Stomach (tissue), 4 donors: Measurements from ENCODE around the gene PANK4.

Experiments
- POLR2A ChIP-seq, 4 donors: fragments of 450-650 bp; IDR thresholded peaks; one replicate each; pipeline ENCODE4 v1.6.1; 2016; ENCODE audit warnings: antibody characterized with exemption in 4 of 4, control low read depth in 2 of 4, mild to moderate bottlenecking in 1 of 4, moderate library complexity in 1 of 4
- TF ChIP-seq, protein P1 (sequence below), 7 experiments: fragments of 450-650 bp in 4 of 7; fragments of 200-600 bp in 3 of 7; sonication (generic) in 3 of 7; IDR thresholded peaks; one replicate each; pipeline ENCODE4 v1.5.1; 2016 to 2019; ENCODE audit warnings: antibody characterized with exemption in 7 of 7, control low read depth in 2 of 7, mild to moderate bottlenecking in 1 of 7

DNA sequence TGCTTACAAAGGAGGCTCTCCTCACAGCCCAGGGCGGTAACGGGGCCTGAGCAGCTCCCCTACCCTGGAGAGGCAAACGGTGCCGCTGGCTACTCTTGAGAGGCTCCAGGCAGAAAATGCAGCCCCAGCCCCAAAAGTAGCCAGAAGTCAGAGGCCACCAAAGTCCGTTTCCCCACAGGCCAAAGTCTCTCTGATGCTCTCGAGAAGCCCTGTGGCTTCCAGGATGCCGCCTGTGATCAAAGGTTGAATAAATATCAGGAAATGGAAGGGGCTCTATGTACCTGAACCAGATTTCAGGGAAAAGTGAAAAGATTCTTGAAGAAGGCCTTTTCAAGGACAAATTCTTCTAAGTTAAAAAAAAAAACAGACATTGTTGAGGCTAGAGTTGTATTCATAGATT, 4.2 kb downstream of the PANK4 start:
- TF ChIP-seq POLR2A (IDR thresholded peaks at IDR 0.05) = no peak
- TF ChIP-seq, protein P1, sequence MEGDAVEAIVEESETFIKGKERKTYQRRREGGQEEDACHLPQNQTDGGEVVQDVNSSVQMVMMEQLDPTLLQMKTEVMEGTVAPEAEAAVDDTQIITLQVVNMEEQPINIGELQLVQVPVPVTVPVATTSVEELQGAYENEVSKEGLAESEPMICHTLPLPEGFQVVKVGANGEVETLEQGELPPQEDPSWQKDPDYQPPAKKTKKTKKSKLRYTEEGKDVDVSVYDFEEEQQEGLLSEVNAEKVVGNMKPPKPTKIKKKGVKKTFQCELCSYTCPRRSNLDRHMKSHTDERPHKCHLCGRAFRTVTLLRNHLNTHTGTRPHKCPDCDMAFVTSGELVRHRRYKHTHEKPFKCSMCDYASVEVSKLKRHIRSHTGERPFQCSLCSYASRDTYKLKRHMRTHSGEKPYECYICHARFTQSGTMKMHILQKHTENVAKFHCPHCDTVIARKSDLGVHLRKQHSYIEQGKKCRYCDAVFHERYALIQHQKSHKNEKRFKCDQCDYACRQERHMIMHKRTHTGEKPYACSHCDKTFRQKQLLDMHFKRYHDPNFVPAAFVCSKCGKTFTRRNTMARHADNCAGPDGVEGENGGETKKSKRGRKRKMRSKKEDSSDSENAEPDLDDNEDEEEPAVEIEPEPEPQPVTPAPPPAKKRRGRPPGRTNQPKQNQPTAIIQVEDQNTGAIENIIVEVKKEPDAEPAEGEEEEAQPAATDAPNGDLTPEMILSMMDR (IDR thresholded peaks at IDR 0.05) = no peak
